SJCRH30 (cell line): Measurements from ENCODE around the gene PRSS58. TPM values are rescaled to one million over a fixed set of nuclear protein-coding genes. Genes with fewer than 3 reads are reported as not detected.

ENCODE experiments used
- DNase-seq, 2 experiments: peaks; one replicate each; pipeline ENCODE4 v3.0.0-alpha.2; 2015 to 2020
- H3K27ac ChIP-seq: fragments of 250-450 bp; sonication (Bioruptor Pico); 2 replicates; pipeline ENCODE4 v1.5.1; 2020; ENCODE audit warnings: mild to moderate bottlenecking, moderate library complexity
- H3K27me3 ChIP-seq: fragments of 250-450 bp; sonication (Bioruptor Pico); 2 replicates; pipeline ENCODE4 v1.5.1; 2020; ENCODE audit warnings: mild to moderate bottlenecking, moderate library complexity
- H3K36me3 ChIP-seq: fragments of 250-450 bp; sonication (Bioruptor Pico); 2 replicates; pipeline ENCODE4 v1.5.1; 2020; ENCODE audit warnings: mild to moderate bottlenecking, moderate library complexity
- H3K4me1 ChIP-seq: fragments of 250-450 bp; sonication (Bioruptor Pico); 2 replicates; pipeline ENCODE4 v1.5.1; 2020; ENCODE audit warnings: mild to moderate bottlenecking, moderate library complexity
- H3K4me3 ChIP-seq: fragments of 250-450 bp; sonication (Bioruptor Pico); 2 replicates; pipeline ENCODE4 v1.5.1; 2020; ENCODE audit warnings: mild to moderate bottlenecking, moderate library complexity
- H3K9me3 ChIP-seq: fragments of 250-450 bp; sonication (Bioruptor Pico); replicated peaks from 2 replicates; pipeline ENCODE4 v1.5.1; 2020; ENCODE audit warnings: mild to moderate bottlenecking, moderate library complexity
- total RNA-seq: library from RNA; depleted of rRNA; stranded (reverse); fragments of >200 nt; shearing (Covaris generic); gene quantifications from 2 replicates; pipeline ENCODE4 v1.2.3, GENCODE V29; 2014; rRNA removed

PRSS58 gene
- not detected in 2 replicates for total RNA-seq

- no peaks in the 10 kb centered on the region for H3K27me3 ChIP-seq
- H3K9me3 ChIP-seq = 0 out of 2 replicates have a peak, but pooled peaks cover 3% of the 10 kb centered on the region
- H3K4me3 ChIP-seq = no peak within 1 kb of the TSS
- DNase-seq = no peak
- H3K4me1 ChIP-seq = no peaks in the 10 kb centered on the region
- no peaks in the 10 kb centered on the region for H3K36me3 ChIP-seq
- H3K27ac ChIP-seq = no peak within 1 kb of the TSS
Measured at GRCh38 chr7:142257958-142258357, at the start of gene PRSS58. Gene PRSS58, minus strand, starts transcription at chr7:142258058. Its CDS starts 351 bp downstream, at chr7:142257707.

- Histone ChIP-seq H3K9me3 (no peaks in the 10 kb centered on the region), H3K27ac (no peak overlapping the region), H3K4me3 (no peak overlapping the region), H3K27me3 (peaks cover 9% of the 10 kb centered on the region; the same call in 1 of the 2 replicates), H3K4me1 (no peaks in the 10 kb centered on the region), H3K36me3 (no peaks in the 10 kb centered on the region)
- no peak for DNase-seq
Measured at GRCh38 chr7:142307246-142307900, 49.5 kb upstream of the PRSS58 start.

- Histone ChIP-seq H3K36me3 (no peaks in the 10 kb centered on the region), H3K4me1 (peaks cover 6% of the 10 kb centered on the region; the same call in 1 of the 2 replicates), H3K27ac (no peak overlapping the region), H3K4me3 (no peak overlapping the region), H3K27me3 (peaks cover 3% of the 10 kb centered on the region; the same call in 1 of the 2 replicates), H3K9me3 (no peaks in the 10 kb centered on the region)
- peak in 1 of 2 experiments; percentile 21 for DNase-seq
Measured at GRCh38 chr7:142303650-142304049, 45.8 kb upstream of the PRSS58 start.

GRCh38 chr7:142301923-142302550, 44.2 kb upstream of the PRSS58 start:
- Histone ChIP-seq H3K4me3 (no peak overlapping the region), H3K27me3 (peaks cover 9% of the 10 kb centered on the region; the same call in 1 of the 2 replicates), H3K36me3 (no peaks in the 10 kb centered on the region), H3K27ac (no peak overlapping the region), H3K4me1 (peaks cover 6% of the 10 kb centered on the region; the same call in 1 of the 2 replicates), H3K9me3 (no peaks in the 10 kb centered on the region)
- peak in 1 of 2 experiments; percentile 42 for DNase-seq

GRCh38 chr7:142301299-142301698, 43.4 kb upstream of the PRSS58 start:
- H3K27me3 ChIP-seq = peaks cover 9% of the 10 kb centered on the region; the same call in 1 of the 2 replicates
- peaks cover 6% of the 10 kb centered on the region; the same call in 1 of the 2 replicates for H3K4me1 ChIP-seq
- no peak overlapping the region for H3K4me3 ChIP-seq
- H3K9me3 ChIP-seq = no peaks in the 10 kb centered on the region
- no peaks in the 10 kb centered on the region for H3K36me3 ChIP-seq
- DNase-seq = peak; percentile 40 to 42
- no peak overlapping the region for H3K27ac ChIP-seq

GRCh38 chr7:142300689-142301088, 42.8 kb upstream of the PRSS58 start:
- Histone ChIP-seq H3K36me3 (no peaks in the 10 kb centered on the region), H3K9me3 (no peaks in the 10 kb centered on the region), H3K4me3 (no peak overlapping the region), H3K4me1 (peaks cover 6% of the 10 kb centered on the region; the same call in 1 of the 2 replicates), H3K27ac (no peak overlapping the region), H3K27me3 (peaks cover 9% of the 10 kb centered on the region; the same call in 1 of the 2 replicates)
- peak; percentile 34 to 60 for DNase-seq

- no peak for DNase-seq
- H3K9me3 ChIP-seq = no peaks in the 10 kb centered on the region
- 0 out of 2 replicates have a peak, but pooled peaks cover 6% of the 10 kb centered on the region for H3K27me3 ChIP-seq
- H3K4me1 ChIP-seq = peaks cover 6% of the 10 kb centered on the region; the same call in 1 of the 2 replicates
- H3K36me3 ChIP-seq = no peaks in the 10 kb centered on the region
- H3K27ac ChIP-seq = no peak overlapping the region
- no peak overlapping the region for H3K4me3 ChIP-seq
Measured at GRCh38 chr7:142299237-142299781, 41.5 kb upstream of the PRSS58 start.

- H3K27ac ChIP-seq = no peak overlapping the region
- no peaks in the 10 kb centered on the region for H3K36me3 ChIP-seq
- DNase-seq = no peak
- no peak overlapping the region for H3K4me3 ChIP-seq
- H3K4me1 ChIP-seq = peaks cover 6% of the 10 kb centered on the region; the same call in 1 of the 2 replicates
- no peaks in the 10 kb centered on the region for H3K9me3 ChIP-seq
- 0 out of 2 replicates have a peak, but pooled peaks cover 6% of the 10 kb centered on the region for H3K27me3 ChIP-seq
Measured at GRCh38 chr7:142298627-142299026, 40.8 kb upstream of the PRSS58 start.

GRCh38 chr7:142298009-142298408, 40.2 kb upstream of the PRSS58 start:
- H3K27me3 ChIP-seq = peaks cover 6% of the 10 kb centered on the region; the same call in 1 of the 2 replicates
- no peak overlapping the region for H3K27ac ChIP-seq
- H3K4me1 ChIP-seq = peaks cover 6% of the 10 kb centered on the region; the same call in 1 of the 2 replicates
- H3K4me3 ChIP-seq = no peak overlapping the region
- no peaks in the 10 kb centered on the region for H3K36me3 ChIP-seq
- peak in 1 of 2 experiments; percentile 30 for DNase-seq
- no peaks in the 10 kb centered on the region for H3K9me3 ChIP-seq

- H3K27ac ChIP-seq = no peak overlapping the region
- DNase-seq = no peak
- no peak overlapping the region for H3K4me3 ChIP-seq
- H3K27me3 ChIP-seq = 0 out of 2 replicates have a peak, but pooled peaks cover 4% of the 10 kb centered on the region
- peaks cover 5% of the 10 kb centered on the region for H3K9me3 ChIP-seq
- no peaks in the 10 kb centered on the region for H3K36me3 ChIP-seq
- no peaks in the 10 kb centered on the region for H3K4me1 ChIP-seq
Measured at GRCh38 chr7:142280263-142280662, 22.4 kb upstream of the PRSS58 start.

GRCh38 chr7:142279601-142280000, 21.7 kb upstream of the PRSS58 start:
- Histone ChIP-seq H3K27me3 (0 out of 2 replicates have a peak, but pooled peaks cover 4% of the 10 kb centered on the region), H3K9me3 (peaks cover 7% of the 10 kb centered on the region), H3K36me3 (no peaks in the 10 kb centered on the region), H3K27ac (no peak overlapping the region), H3K4me3 (no peak overlapping the region), H3K4me1 (no peaks in the 10 kb centered on the region)
- DNase-seq = no peak

- Histone ChIP-seq H3K27ac (no peak overlapping the region), H3K36me3 (no peaks in the 10 kb centered on the region), H3K4me1 (no peaks in the 10 kb centered on the region), H3K9me3 (peaks cover 7% of the 10 kb centered on the region), H3K27me3 (peaks cover 4% of the 10 kb centered on the region), H3K4me3 (no peak overlapping the region)
- DNase-seq = no peak
Measured at GRCh38 chr7:142275028-142275427, 17.2 kb upstream of the PRSS58 start.

- H3K9me3 ChIP-seq = peaks cover 7% of the 10 kb centered on the region
- H3K27ac ChIP-seq = no peak overlapping the region
- no peaks in the 10 kb centered on the region for H3K4me1 ChIP-seq
- peaks cover 11% of the 10 kb centered on the region for H3K27me3 ChIP-seq
- no peaks in the 10 kb centered on the region for H3K36me3 ChIP-seq
- no peak overlapping the region for H3K4me3 ChIP-seq
- DNase-seq = no peak
Measured at GRCh38 chr7:142272841-142273240, 15.0 kb upstream of the PRSS58 start.

- no peaks in the 10 kb centered on the region for H3K4me1 ChIP-seq
- peaks cover 6% of the 10 kb centered on the region for H3K27me3 ChIP-seq
- 0 out of 2 replicates have a peak, but pooled peaks cover 3% of the 10 kb centered on the region for H3K9me3 ChIP-seq
- no peak overlapping the region for H3K4me3 ChIP-seq
- no peak for DNase-seq
- H3K36me3 ChIP-seq = no peaks in the 10 kb centered on the region
- no peak overlapping the region for H3K27ac ChIP-seq
Measured at GRCh38 chr7:142263598-142264380, 5.9 kb upstream of the PRSS58 start.
